Measurements from ENCODE around the gene MCM3. TPM values are rescaled to one million over a fixed set of nuclear protein-coding genes. Genes with fewer than 3 reads are reported as not detected.

MCM3 gene
- polyA plus RNA-seq, 1 of the 3 experiments (the other 2 are of a cell fraction), result 62.4 TPM

- no peak overlapping the region for H2AFZ ChIP-seq (ENCODE audit: low read depth)
- no peaks in the 10 kb centered on the region for H3K9me2 ChIP-seq
- POLR2A ChIA-PET, result interaction anchor here (0.6 kb wide), 1 partner anchor 1363 kb away, joined by 3 read pairs; no protein-coding TSS in a partner anchor
These were observed 23.9 kb downstream of the MCM3 start for GRCh38 chr6:52260634-52261033.

GRCh38 chr6:52255434-52255833 is 29.1 kb downstream of the MCM3 start:
- no peak overlapping the region for H3K27ac ChIP-seq (ENCODE audit: low read depth in 2 of 2, low read length in 1 of 2)
- no peak overlapping the region for H3K9ac ChIP-seq
- H3K27me3 ChIP-seq (ENCODE audit: insufficient read depth), result peaks cover 44% of the 10 kb centered on the region; the same call in 1 of the 2 replicates
- H3K36me3 ChIP-seq (replicated peaks in 1 of 2; ENCODE audit: control insufficient read depth in 1 of 2, insufficient read depth in 2 of 2, low read length in 1 of 2), result no peaks in the 10 kb centered on the region
- no peak for DNase-seq
- 95% methylated on average over 2 of the region's 2 CpGs for WGBS (ENCODE audit: low lambda C conversion rate)
- H3K9me3 ChIP-seq, result no peaks in the 10 kb centered on the region
- H3K9me2 ChIP-seq, result no peaks in the 10 kb centered on the region
- no peak overlapping the region for H3K4me3 ChIP-seq (ENCODE audit: low read depth in 2 of 2, low read length in 1 of 2)
- ChIA-PET POLR2A (no interaction called here), CTCF (interaction anchor here (0.8 to 4.6 kb wide), 2 partner anchors 8 to 22 kb away, joined by 3 to 36 read pairs; no protein-coding TSS in a partner anchor)
- H2AFZ ChIP-seq (ENCODE audit: low read depth), result no peak overlapping the region
- H3K4me1 ChIP-seq (ENCODE audit: control insufficient read depth in 1 of 2, insufficient read depth in 2 of 2, low read depth in 1 of 2, low read length in 1 of 2), result no peaks in the 10 kb centered on the region; a peak in 1 of 4 replicates
- no peaks in the 10 kb centered on the region for H3K79me2 ChIP-seq (ENCODE audit: insufficient read depth)
- no peaks in the 10 kb centered on the region for H4K20me1 ChIP-seq (ENCODE audit: insufficient read depth)
- TF ChIP-seq, protein P1, sequence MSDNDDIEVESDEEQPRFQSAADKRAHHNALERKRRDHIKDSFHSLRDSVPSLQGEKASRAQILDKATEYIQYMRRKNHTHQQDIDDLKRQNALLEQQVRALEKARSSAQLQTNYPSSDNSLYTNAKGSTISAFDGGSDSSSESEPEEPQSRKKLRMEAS (IDR thresholded peaks at IDR 0.05; ENCODE audit: low read depth), result no peak
- TF ChIP-seq FOXJ3 (CRISPR knock-in tag; IDR thresholded peaks at IDR 0.05), result no peak
- no peak for TF ChIP-seq SIN3A (IDR thresholded peaks at IDR 0.05; ENCODE audit: borderline replicate concordance, low read depth, low read length)
- TF ChIP-seq NRF1 (IDR thresholded peaks at IDR 0.05; ENCODE audit: low read depth, low read length), result no peak
- TF ChIP-seq RXRA (IDR thresholded peaks at IDR 0.05; ENCODE audit: borderline replicate concordance, low read depth), result no peak
- TF ChIP-seq EP300 (IDR thresholded peaks at IDR 0.05; ENCODE audit: borderline replicate concordance in 1 of 2, low read depth in 1 of 2, low read length in 1 of 2), result no peak
- TF ChIP-seq POLR2AphosphoS5 (IDR thresholded peaks at IDR 0.05; ENCODE audit: low read depth, low read length), result no peak
- no peak for TF ChIP-seq GABPA (IDR thresholded peaks at IDR 0.05; ENCODE audit: low read depth)
- no peak for TF ChIP-seq JUND (IDR thresholded peaks at IDR 0.05)
- TF ChIP-seq, protein P2, sequence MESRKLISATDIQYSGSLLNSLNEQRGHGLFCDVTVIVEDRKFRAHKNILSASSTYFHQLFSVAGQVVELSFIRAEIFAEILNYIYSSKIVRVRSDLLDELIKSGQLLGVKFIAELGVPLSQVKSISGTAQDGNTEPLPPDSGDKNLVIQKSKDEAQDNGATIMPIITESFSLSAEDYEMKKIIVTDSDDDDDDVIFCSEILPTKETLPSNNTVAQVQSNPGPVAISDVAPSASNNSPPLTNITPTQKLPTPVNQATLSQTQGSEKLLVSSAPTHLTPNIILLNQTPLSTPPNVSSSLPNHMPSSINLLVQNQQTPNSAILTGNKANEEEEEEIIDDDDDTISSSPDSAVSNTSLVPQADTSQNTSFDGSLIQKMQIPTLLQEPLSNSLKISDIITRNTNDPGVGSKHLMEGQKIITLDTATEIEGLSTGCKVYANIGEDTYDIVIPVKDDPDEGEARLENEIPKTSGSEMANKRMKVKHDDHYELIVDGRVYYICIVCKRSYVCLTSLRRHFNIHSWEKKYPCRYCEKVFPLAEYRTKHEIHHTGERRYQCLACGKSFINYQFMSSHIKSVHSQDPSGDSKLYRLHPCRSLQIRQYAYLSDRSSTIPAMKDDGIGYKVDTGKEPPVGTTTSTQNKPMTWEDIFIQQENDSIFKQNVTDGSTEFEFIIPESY (IDR thresholded peaks at IDR 0.05; ENCODE audit: borderline replicate concordance, low read depth), result no peak
- no peak for TF ChIP-seq TCF12 (IDR thresholded peaks at IDR 0.05)
- H3F3A ChIP-seq (replicated peaks; ENCODE audit: insufficient read depth), result no peaks in the 10 kb centered on the region
- no peak overlapping the region for H3K4me2 ChIP-seq

More at GRCh38 chr6:52260634-52261033, 23.9 kb downstream of the MCM3 start:
- Histone ChIP-seq H3K79me2 (ENCODE audit: insufficient read depth) (no peaks in the 10 kb centered on the region), H3K27ac (ENCODE audit: low read depth in 2 of 2, low read length in 1 of 2) (no peak overlapping the region), H3F3A (replicated peaks; ENCODE audit: insufficient read depth) (no peaks in the 10 kb centered on the region), H3K9ac (no peak overlapping the region), H3K4me1 (ENCODE audit: control insufficient read depth in 1 of 2, insufficient read depth in 2 of 2, low read depth in 1 of 2, low read length in 1 of 2) (peaks cover 0 to 2% of the 10 kb centered on the region in 2 experiments; a peak in 1 of 4 replicates), H3K36me3 (replicated peaks in 1 of 2; ENCODE audit: control insufficient read depth in 1 of 2, insufficient read depth in 2 of 2, low read length in 1 of 2) (peaks cover 13 to 30% of the 10 kb centered on the region in 2 experiments), H3K9me3 (no peaks in the 10 kb centered on the region), H3K27me3 (ENCODE audit: insufficient read depth) (no peaks in the 10 kb centered on the region), H3K4me3 (ENCODE audit: low read depth in 2 of 2, low read length in 1 of 2) (no peak overlapping the region), H3K4me2 (no peak overlapping the region), H4K20me1 (ENCODE audit: insufficient read depth) (no peaks in the 10 kb centered on the region)
- CTCF ChIA-PET, result interaction anchor here (0.8 to 5.1 kb wide), 9 partner anchors 11 to 402 kb away, joined by 3 to 60 read pairs (median 3); partner anchors contain the start of gene MCM3
- WGBS (ENCODE audit: low lambda C conversion rate), result 100% methylated on average over 3 of the region's 3 CpGs
- TF ChIP-seq EZH2phosphoT487 (IDR thresholded peaks at IDR 0.05; ENCODE audit: borderline replicate concordance, low read depth), result no peak
- TF ChIP-seq TEAD4 (IDR thresholded peaks at IDR 0.05; ENCODE audit: borderline replicate concordance, insufficient read depth), result no peak
- no peak for TF ChIP-seq USF1 (IDR thresholded peaks at IDR 0.05; ENCODE audit: borderline replicate concordance, low read depth)
- no peak for TF ChIP-seq SMC3 (IDR thresholded peaks at IDR 0.05; ENCODE audit: low read depth, low read length)
- TF ChIP-seq ELF1 (IDR thresholded peaks at IDR 0.05), result no peak
- TF ChIP-seq TAF1 (IDR thresholded peaks at IDR 0.05; ENCODE audit: borderline replicate concordance, low read depth, low read length), result no peak
- TF ChIP-seq RAD21 (IDR thresholded peaks at IDR 0.05; ENCODE audit: low read length), result no peak
- TF ChIP-seq, protein P2 (IDR thresholded peaks at IDR 0.05; ENCODE audit: borderline replicate concordance, low read depth), result no peak
- no peak for TF ChIP-seq CHD2 (IDR thresholded peaks at IDR 0.05; ENCODE audit: low read length, partially characterized antibody)
- TF ChIP-seq NRF1 (IDR thresholded peaks at IDR 0.05; ENCODE audit: low read depth, low read length), result no peak
- TF ChIP-seq GATA2 (CRISPR knock-in tag; IDR thresholded peaks at IDR 0.05), result no peak
- no peak for TF ChIP-seq GABPA (IDR thresholded peaks at IDR 0.05; ENCODE audit: low read depth)
- no peak for TF ChIP-seq RCOR1 (IDR thresholded peaks at IDR 0.05; ENCODE audit: low read length)
- TF ChIP-seq, protein P1 (IDR thresholded peaks at IDR 0.05; ENCODE audit: low read depth), result no peak
- TF ChIP-seq, protein P3, sequence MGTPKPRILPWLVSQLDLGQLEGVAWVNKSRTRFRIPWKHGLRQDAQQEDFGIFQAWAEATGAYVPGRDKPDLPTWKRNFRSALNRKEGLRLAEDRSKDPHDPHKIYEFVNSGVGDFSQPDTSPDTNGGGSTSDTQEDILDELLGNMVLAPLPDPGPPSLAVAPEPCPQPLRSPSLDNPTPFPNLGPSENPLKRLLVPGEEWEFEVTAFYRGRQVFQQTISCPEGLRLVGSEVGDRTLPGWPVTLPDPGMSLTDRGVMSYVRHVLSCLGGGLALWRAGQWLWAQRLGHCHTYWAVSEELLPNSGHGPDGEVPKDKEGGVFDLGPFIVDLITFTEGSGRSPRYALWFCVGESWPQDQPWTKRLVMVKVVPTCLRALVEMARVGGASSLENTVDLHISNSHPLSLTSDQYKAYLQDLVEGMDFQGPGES (IDR thresholded peaks at IDR 0.05; ENCODE audit: low read depth, low read length), result no peak
- TF ChIP-seq FOXM1 (IDR thresholded peaks at IDR 0.05; ENCODE audit: low read depth), result no peak
- DNase-seq, result no peak

Measured in SK-N-SH (cell line).